ES-I3 (cell line): ENCODE results near the gene TET2.

Source experiments
- H3K36me3 ChIP-seq: 2 replicates; pipeline ENCODE4 v1.6.1; 2013; ENCODE audit warnings: mild to moderate bottlenecking, low read length, control low read depth, moderate library complexity; ENCODE audit not compliant: insufficient read depth
- H3K4me1 ChIP-seq: 2 replicates; pipeline ENCODE4 v1.6.1; 2013; ENCODE audit warnings: mild to moderate bottlenecking, control low read depth, low read length; ENCODE audit not compliant: insufficient read depth
- H3K9ac ChIP-seq: 2 replicates; pipeline ENCODE4 v1.6.1; 2013; ENCODE audit warnings: low read depth, mild to moderate bottlenecking, low read length, moderate library complexity
- H3K9me3 ChIP-seq: 2 replicates; pipeline ENCODE4 v1.6.1; 2013; ENCODE audit warnings: mild to moderate bottlenecking, low read length, moderate library complexity; ENCODE audit not compliant: control insufficient read depth, insufficient read depth

The TET2 gene

GRCh38 chr4:105146276-105147015 is at the start of gene TET2:
TSS of gene TET2 (plus strand) at chr4:105146876. CDS start at chr4:105233943, 87,067 bp downstream.
- no peaks in the 10 kb centered on the region for H3K9me3 ChIP-seq
- peak within 1 kb of the TSS; percentile 95 for H3K9ac ChIP-seq
- no peaks in the 10 kb centered on the region for H3K4me1 ChIP-seq
- no peaks in the 10 kb centered on the region for H3K36me3 ChIP-seq

- no peaks in the 10 kb centered on the region for H3K9me3 ChIP-seq
- H3K36me3 ChIP-seq = no peaks in the 10 kb centered on the region
- no peaks in the 10 kb centered on the region for H3K4me1 ChIP-seq
- no peak overlapping the region for H3K9ac ChIP-seq
These were observed 44.7 kb upstream of the TET2 start for GRCh38 chr4:105102016-105102415.

GRCh38 chr4:105106426-105106825 is 40.2 kb upstream of the TET2 start:
- no peak overlapping the region for H3K9ac ChIP-seq
- H3K9me3 ChIP-seq = no peaks in the 10 kb centered on the region
- no peaks in the 10 kb centered on the region for H3K36me3 ChIP-seq
- no peaks in the 10 kb centered on the region for H3K4me1 ChIP-seq

GRCh38 chr4:105107095-105107856 is 39.4 kb upstream of the TET2 start:
- no peaks in the 10 kb centered on the region for H3K4me1 ChIP-seq
- H3K36me3 ChIP-seq = no peaks in the 10 kb centered on the region
- H3K9ac ChIP-seq = no peak overlapping the region
- no peaks in the 10 kb centered on the region for H3K9me3 ChIP-seq

GRCh38 chr4:105108971-105109370 is 37.7 kb upstream of the TET2 start:
- Histone ChIP-seq H3K4me1 (no peaks in the 10 kb centered on the region), H3K9me3 (no peaks in the 10 kb centered on the region), H3K9ac (no peak overlapping the region), H3K36me3 (no peaks in the 10 kb centered on the region)

GRCh38 chr4:105112274-105112673 is 34.4 kb upstream of the TET2 start:
- no peak overlapping the region for H3K9ac ChIP-seq
- H3K4me1 ChIP-seq = no peaks in the 10 kb centered on the region
- H3K9me3 ChIP-seq = no peaks in the 10 kb centered on the region
- H3K36me3 ChIP-seq = no peaks in the 10 kb centered on the region

GRCh38 chr4:105113800-105114199 is 32.9 kb upstream of the TET2 start:
- H3K9me3 ChIP-seq = no peaks in the 10 kb centered on the region
- H3K9ac ChIP-seq = no peak overlapping the region
- no peaks in the 10 kb centered on the region for H3K4me1 ChIP-seq
- no peaks in the 10 kb centered on the region for H3K36me3 ChIP-seq

GRCh38 chr4:105116616-105117319 is 29.9 kb upstream of the TET2 start:
- H3K36me3 ChIP-seq = no peaks in the 10 kb centered on the region
- no peak overlapping the region for H3K9ac ChIP-seq
- no peaks in the 10 kb centered on the region for H3K9me3 ChIP-seq
- no peaks in the 10 kb centered on the region for H3K4me1 ChIP-seq

DNA sequence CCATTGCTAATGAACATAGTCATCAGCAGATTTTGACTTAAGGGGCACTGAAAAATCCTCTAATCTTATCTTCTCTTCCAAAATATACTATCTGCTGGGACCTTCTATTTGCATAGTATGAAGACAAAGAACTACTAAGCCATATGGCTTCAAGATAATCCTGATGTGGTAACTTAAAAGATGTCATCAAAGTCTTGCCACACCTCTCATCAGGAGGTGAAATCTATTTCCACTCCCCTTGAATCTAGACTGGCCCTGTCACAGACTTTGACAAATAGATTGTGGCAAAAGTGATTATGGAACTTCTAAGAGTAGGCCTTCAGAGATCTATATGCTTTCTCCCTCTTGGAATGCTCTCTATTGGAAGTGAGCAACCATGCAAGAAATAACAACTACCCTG is 27.3 kb upstream of the TET2 start:
- Histone ChIP-seq H3K4me1 (no peaks in the 10 kb centered on the region), H3K36me3 (no peaks in the 10 kb centered on the region), H3K9ac (no peak overlapping the region), H3K9me3 (no peaks in the 10 kb centered on the region)

GRCh38 chr4:105120626-105121025 is 26.1 kb upstream of the TET2 start:
- Histone ChIP-seq H3K9ac (no peak overlapping the region), H3K9me3 (no peaks in the 10 kb centered on the region), H3K4me1 (no peaks in the 10 kb centered on the region), H3K36me3 (no peaks in the 10 kb centered on the region)

DNA sequence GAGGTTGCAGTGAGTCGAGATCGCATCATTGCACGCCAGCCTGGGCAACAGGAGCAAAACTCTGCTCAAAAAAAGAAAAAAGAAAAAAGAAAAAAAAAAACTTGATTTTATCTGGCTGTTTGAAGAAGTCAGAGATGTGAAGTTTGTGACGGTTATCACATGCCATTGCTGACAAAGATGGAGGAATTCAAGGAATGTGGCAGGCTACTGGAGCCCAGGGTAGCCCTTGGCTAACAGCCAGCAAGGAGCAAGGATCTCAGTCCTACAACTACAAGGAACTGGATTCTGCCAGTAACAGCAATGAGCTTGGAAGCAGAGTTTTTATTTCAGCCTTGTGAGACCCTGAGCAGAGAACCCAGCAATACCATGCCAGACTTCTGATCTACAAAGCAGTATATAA is 24.3 kb upstream of the TET2 start:
- Histone ChIP-seq H3K9me3 (no peaks in the 10 kb centered on the region), H3K36me3 (no peaks in the 10 kb centered on the region), H3K9ac (no peak overlapping the region), H3K4me1 (no peaks in the 10 kb centered on the region)

GRCh38 chr4:105126311-105127169 is 20.1 kb upstream of the TET2 start:
- Histone ChIP-seq H3K9me3 (no peaks in the 10 kb centered on the region), H3K36me3 (no peaks in the 10 kb centered on the region), H3K9ac (no peak overlapping the region), H3K4me1 (no peaks in the 10 kb centered on the region)

DNA sequence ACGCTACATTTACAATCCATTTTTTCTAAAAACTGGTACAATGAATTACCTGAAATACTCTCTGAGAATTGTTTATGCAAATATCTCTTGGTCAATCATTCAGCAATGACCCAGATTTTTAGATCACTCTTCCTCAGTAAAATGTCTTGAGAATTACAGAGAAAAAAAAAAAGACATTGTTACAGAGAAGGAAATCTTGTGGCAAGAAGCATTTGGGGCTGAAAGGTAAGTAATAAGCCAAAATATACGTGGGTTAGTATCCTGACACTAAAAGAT is 19.6 kb upstream of the TET2 start:
- H3K9me3 ChIP-seq = no peaks in the 10 kb centered on the region

DNA sequence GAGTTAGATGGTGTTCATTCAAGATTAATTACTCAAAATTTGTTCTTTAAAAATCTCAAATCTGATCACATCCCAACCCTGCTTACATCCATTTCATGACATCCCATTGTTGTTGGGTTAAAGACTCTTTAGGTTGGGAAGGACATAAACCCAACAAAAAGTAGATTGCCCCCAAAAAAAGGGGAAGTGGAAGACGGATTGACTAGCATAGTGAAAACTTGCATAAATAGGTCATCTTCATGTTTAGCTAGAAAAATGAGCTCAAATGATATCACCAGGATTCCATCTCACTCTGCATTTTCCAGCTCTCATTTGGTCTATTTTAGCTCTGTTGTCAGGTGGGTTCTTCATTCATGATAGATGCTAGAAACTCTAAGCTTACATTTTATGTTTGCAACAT is 18.5 kb upstream of the TET2 start:
- Histone ChIP-seq H3K36me3 (no peaks in the 10 kb centered on the region), H3K9ac (no peak overlapping the region), H3K4me1 (no peaks in the 10 kb centered on the region), H3K9me3 (no peaks in the 10 kb centered on the region)

More for the DNA sequence above, 19.6 kb upstream of the TET2 start:
- no peaks in the 10 kb centered on the region for H3K36me3 ChIP-seq
- no peaks in the 10 kb centered on the region for H3K4me1 ChIP-seq
- H3K9ac ChIP-seq = no peak overlapping the region
